H9 (cell line): Measurements from ENCODE around the gene IFT52. TPM values are rescaled to one million over a fixed set of nuclear protein-coding genes. Genes with fewer than 3 reads are reported as not detected.

Experiments
- DNase-seq: peaks from one replicate; pipeline ENCODE4 v3.0.0-alpha.2; 2017
- H2AFZ ChIP-seq: one replicate; pipeline ENCODE4 v1.6.1; 2013; ENCODE audit warnings: mild to moderate bottlenecking, low read length, control low read depth, moderate library complexity
- H2AK5ac ChIP-seq: 2 replicates; pipeline ENCODE4 v1.6.1; 2013; ENCODE audit warnings: low read length, control low read depth, mixed read lengths; ENCODE audit not compliant: insufficient read length
- H2BK120ac ChIP-seq: one replicate; pipeline ENCODE4 v1.6.1; 2013; ENCODE audit warnings: low read depth, mild to moderate bottlenecking, low read length, control low read depth, inconsistent platforms; ENCODE audit not compliant: poor library complexity, severe bottlenecking
- H2BK12ac ChIP-seq: 2 replicates; pipeline ENCODE4 v1.6.1; 2013; ENCODE audit warnings: low read length, control low read depth, mixed read lengths, low read depth; ENCODE audit not compliant: insufficient read length
- H2BK15ac ChIP-seq: 2 replicates; pipeline ENCODE4 v1.6.1; 2013; ENCODE audit warnings: low read depth, low read length, control low read depth
- H2BK20ac ChIP-seq: one replicate; pipeline ENCODE4 v1.6.1; 2013; ENCODE audit warnings: low read depth, mild to moderate bottlenecking, low read length, control low read depth, inconsistent platforms; ENCODE audit not compliant: poor library complexity, severe bottlenecking
- H2BK5ac ChIP-seq: 2 replicates; pipeline ENCODE4 v1.6.1; 2013; ENCODE audit warnings: low read length, control low read depth, mixed read lengths; ENCODE audit not compliant: insufficient read length
- H3K14ac ChIP-seq: 2 replicates; pipeline ENCODE4 v1.6.1; 2013; ENCODE audit warnings: low read length, control low read depth; ENCODE audit not compliant: insufficient read depth
- H3K18ac ChIP-seq: 2 replicates; pipeline ENCODE4 v1.6.1; 2013; ENCODE audit warnings: low read depth, mild to moderate bottlenecking, mixed read lengths, low read length, control low read depth; ENCODE audit not compliant: insufficient read length
- H3K23ac ChIP-seq: 2 replicates; pipeline ENCODE4 v1.6.1; 2013; ENCODE audit warnings: low read length, control low read depth, mixed read lengths, low read depth; ENCODE audit not compliant: insufficient read length
- H3K23me2 ChIP-seq: 2 replicates; pipeline ENCODE4 v1.6.1; 2013; ENCODE audit warnings: low read depth, mild to moderate bottlenecking, mixed read lengths, low read length, control low read depth; ENCODE audit not compliant: insufficient read length, poor library complexity, severe bottlenecking
- H3K27ac ChIP-seq: 2 replicates; pipeline ENCODE4 v1.5.1; 2013; ENCODE audit warnings: low read length, control low read depth, mixed read lengths, low read depth; ENCODE audit not compliant: insufficient read length
- H3K27me3 ChIP-seq: 2 replicates; pipeline ENCODE4 v1.6.1; 2013; ENCODE audit warnings: low read length, control low read depth, inconsistent platforms; ENCODE audit not compliant: insufficient read depth
- H3K4ac ChIP-seq: 2 replicates; pipeline ENCODE4 v1.6.1; 2013; ENCODE audit warnings: low read depth, mild to moderate bottlenecking, control low read depth, inconsistent platforms, low read length, moderate library complexity
- H3K4me1 ChIP-seq: 2 replicates; pipeline ENCODE4 v1.6.1; 2013; ENCODE audit warnings: low read length, control low read depth, inconsistent platforms; ENCODE audit not compliant: insufficient read depth
- H3K4me2 ChIP-seq: 2 replicates; pipeline ENCODE4 v1.6.1; 2013; ENCODE audit warnings: low read length, control low read depth, mixed read lengths; ENCODE audit not compliant: insufficient read length, insufficient read depth
- H3K56ac ChIP-seq: 2 replicates; pipeline ENCODE4 v1.6.1; 2013; ENCODE audit warnings: low read depth, mild to moderate bottlenecking, mixed read lengths, low read length, control low read depth; ENCODE audit not compliant: insufficient read length
- H3K79me1 ChIP-seq: 2 replicates; pipeline ENCODE4 v1.6.1; 2013; ENCODE audit warnings: low read depth, mild to moderate bottlenecking, moderate library complexity, low read length, control low read depth, inconsistent platforms; ENCODE audit not compliant: insufficient read depth, poor library complexity, severe bottlenecking
- H3K79me2 ChIP-seq: 2 replicates; pipeline ENCODE4 v1.6.1; 2013; ENCODE audit warnings: low read length, control low read depth, inconsistent platforms; ENCODE audit not compliant: insufficient read depth
- H3K9ac ChIP-seq: 2 replicates; pipeline ENCODE4 v1.6.1; 2013; ENCODE audit warnings: low read length, control low read depth, mixed read lengths; ENCODE audit not compliant: insufficient read length; ENCODE audit errors: extremely low read depth
- H3K9me3 ChIP-seq: one replicate; pipeline ENCODE4 v1.6.1; 2013; ENCODE audit warnings: low read depth, low read length, inconsistent platforms; ENCODE audit not compliant: control insufficient read depth
- H3T11ph ChIP-seq: one replicate; pipeline ENCODE4 v1.6.1; 2013; ENCODE audit warnings: mild to moderate bottlenecking, low read length, control low read depth, inconsistent platforms
- H4K20me1 ChIP-seq: one replicate; pipeline ENCODE4 v1.6.1; 2013; ENCODE audit not compliant: control insufficient read depth, insufficient read length, insufficient read depth
- H4K5ac ChIP-seq: 2 replicates; pipeline ENCODE4 v1.6.1; 2013; ENCODE audit warnings: low read depth, mild to moderate bottlenecking, mixed read lengths, low read length, control low read depth; ENCODE audit not compliant: insufficient read length
- H4K8ac ChIP-seq: replicated peaks from 2 replicates; pipeline ENCODE4 v1.6.1; 2013; ENCODE audit warnings: low read length, control low read depth, mixed read lengths, low read depth; ENCODE audit not compliant: insufficient read length
- H4K91ac ChIP-seq: 2 replicates; pipeline ENCODE4 v1.6.1; 2013; ENCODE audit warnings: low read depth, mild to moderate bottlenecking, moderate library complexity, mixed read lengths, low read length, control low read depth; ENCODE audit not compliant: insufficient read length
- H3K27ac Mint-ChIP-seq, 3 experiments: 2 replicates in 2 of 3; 3 replicates in 1 of 3; pipeline ENCODE4 v1.8.0; 2020 to 2021; ENCODE audit warnings: mixed read lengths in 3 of 3, mild to moderate bottlenecking in 1 of 3, moderate library complexity in 1 of 3
- H3K27me3 Mint-ChIP-seq: 2 replicates; pipeline ENCODE4 v1.8.0; 2021; ENCODE audit warnings: low read depth, mild to moderate bottlenecking, moderate library complexity, mixed read lengths
- H3K36me3 Mint-ChIP-seq, 3 experiments: 2 replicates in 2 of 3; 3 replicates in 1 of 3; pipeline ENCODE4 v1.8.0; 2020 to 2021; ENCODE audit warnings: low read depth in 3 of 3, mixed read lengths in 3 of 3; ENCODE audit not compliant: insufficient read depth in 1 of 3
- H3K4me1 Mint-ChIP-seq, 2 experiments: 2 replicates each; pipeline ENCODE4 v1.8.0; 2020; ENCODE audit warnings: mixed read lengths in 2 of 2
- H3K4me3 Mint-ChIP-seq, 2 experiments: 2 replicates in 1 of 2; 3 replicates in 1 of 2; pipeline ENCODE4 v1.8.0; 2020 to 2021; ENCODE audit warnings: mild to moderate bottlenecking in 2 of 2, mixed read lengths in 2 of 2, moderate library complexity in 1 of 2
- H3K9me3 Mint-ChIP-seq, 2 experiments: 2 replicates in 1 of 2; 3 replicates in 1 of 2; pipeline ENCODE4 v1.8.0; 2020; ENCODE audit warnings: mild to moderate bottlenecking in 2 of 2, mixed read lengths in 2 of 2, moderate library complexity in 1 of 2
- WGBS: extraction: QIAGEN DNeasy Blood & Tissue Kit; methylation state at CpG from one replicate; pipeline ENCODE4 v1.1.7; 2013; ENCODE audit warnings: missing lambda C conversion rate, low lambda C conversion rate, mixed read lengths; ENCODE audit not compliant: insufficient read length; ENCODE audit errors: extremely low coverage; 5-methylcytosine and 5-hydroxymethylcytosine counted together
- total RNA-seq: library from RNA; stranded (reverse); gene quantifications from 2 replicates; pipeline ENCODE4 v1.2.1, GENCODE V29; 2021
- TF ChIP-seq, protein P1 (sequence below): fragments of 200-600 bp; sonication (generic); conservative IDR thresholded peaks from 3 replicates; pipeline ENCODE4 v1.8.0; 2021; ENCODE audit warnings: antibody characterized with exemption, mild to moderate bottlenecking

IFT52 gene
- total RNA-seq, 1 experiment from 2014 or later: 44.5 TPM

DNA sequence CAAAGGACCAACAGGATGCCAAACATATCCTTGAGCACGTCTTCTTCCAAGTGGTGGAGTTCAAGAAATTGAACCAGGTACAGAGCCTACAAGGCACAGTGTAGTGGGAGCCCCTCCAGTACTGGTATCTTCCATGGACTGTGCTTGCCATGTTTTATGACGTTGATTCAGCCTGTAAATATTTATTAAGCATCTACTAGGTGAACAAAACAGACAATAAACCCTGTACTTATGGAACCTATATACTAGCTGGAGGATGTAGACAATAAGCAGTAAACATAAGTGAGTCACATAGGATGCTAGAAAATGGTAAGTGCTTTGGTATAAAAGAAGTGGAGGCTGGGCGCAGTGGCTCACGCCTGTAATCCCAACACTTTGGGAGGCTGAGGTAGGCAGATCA is 51.8 kb downstream of the IFT52 start:
- H2BK5ac ChIP-seq: no peak overlapping the region
- no peak overlapping the region for H3K4me3 Mint-ChIP-seq
- no peak overlapping the region for H2BK120ac ChIP-seq
- H3K4me1 ChIP-seq: no peaks in the 10 kb centered on the region
- no peak overlapping the region for H3K9ac ChIP-seq
- H3K9me3 ChIP-seq: no peaks in the 10 kb centered on the region
- no peak overlapping the region for H3K27ac ChIP-seq
- H3K4me2 ChIP-seq: no peak overlapping the region
- no peaks in the 10 kb centered on the region for H4K20me1 ChIP-seq
- no peak overlapping the region for H3K18ac ChIP-seq
- no peak overlapping the region for H2BK20ac ChIP-seq
- H3K14ac ChIP-seq: no peak overlapping the region
- WGBS: no CpG with 5 or more reads among the region's 4 CpGs
- H4K5ac ChIP-seq: no peak overlapping the region
- no peaks in the 10 kb centered on the region for H3K79me1 ChIP-seq
- TF ChIP-seq, protein P1, sequence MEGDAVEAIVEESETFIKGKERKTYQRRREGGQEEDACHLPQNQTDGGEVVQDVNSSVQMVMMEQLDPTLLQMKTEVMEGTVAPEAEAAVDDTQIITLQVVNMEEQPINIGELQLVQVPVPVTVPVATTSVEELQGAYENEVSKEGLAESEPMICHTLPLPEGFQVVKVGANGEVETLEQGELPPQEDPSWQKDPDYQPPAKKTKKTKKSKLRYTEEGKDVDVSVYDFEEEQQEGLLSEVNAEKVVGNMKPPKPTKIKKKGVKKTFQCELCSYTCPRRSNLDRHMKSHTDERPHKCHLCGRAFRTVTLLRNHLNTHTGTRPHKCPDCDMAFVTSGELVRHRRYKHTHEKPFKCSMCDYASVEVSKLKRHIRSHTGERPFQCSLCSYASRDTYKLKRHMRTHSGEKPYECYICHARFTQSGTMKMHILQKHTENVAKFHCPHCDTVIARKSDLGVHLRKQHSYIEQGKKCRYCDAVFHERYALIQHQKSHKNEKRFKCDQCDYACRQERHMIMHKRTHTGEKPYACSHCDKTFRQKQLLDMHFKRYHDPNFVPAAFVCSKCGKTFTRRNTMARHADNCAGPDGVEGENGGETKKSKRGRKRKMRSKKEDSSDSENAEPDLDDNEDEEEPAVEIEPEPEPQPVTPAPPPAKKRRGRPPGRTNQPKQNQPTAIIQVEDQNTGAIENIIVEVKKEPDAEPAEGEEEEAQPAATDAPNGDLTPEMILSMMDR: no peak
- no peak overlapping the region for H3K23ac ChIP-seq
- no peaks in the 10 kb centered on the region for H3K79me2 ChIP-seq
- H3K4ac ChIP-seq: no peak overlapping the region
- H2AFZ ChIP-seq: no peak overlapping the region
- H3K4me1 Mint-ChIP-seq: no peaks in the 10 kb centered on the region
- H3K27ac Mint-ChIP-seq: no peak overlapping the region
- peaks cover 8 to 49% (median 43%) of the 10 kb centered on the region in 3 experiments; a peak in 6 of 7 replicates for H3K36me3 Mint-ChIP-seq
- H2BK12ac ChIP-seq: no peak overlapping the region
- no peak overlapping the region for H2AK5ac ChIP-seq
- H3K27me3 Mint-ChIP-seq: no peaks in the 10 kb centered on the region
- no peak overlapping the region for H4K91ac ChIP-seq
- H3K56ac ChIP-seq: no peak overlapping the region
- no peaks in the 10 kb centered on the region for H3K23me2 ChIP-seq
- H3K9me3 Mint-ChIP-seq: no peaks in the 10 kb centered on the region
- no peak overlapping the region for H3T11ph ChIP-seq
- H3K27me3 ChIP-seq: no peaks in the 10 kb centered on the region
- H2BK15ac ChIP-seq: no peak overlapping the region
- H4K8ac ChIP-seq: no peak overlapping the region
- no peak for DNase-seq
